Common myeloid progenitor, CD34-positive (primary cell): ENCODE results near the gene LIN52.

Source experiments
- CTCF ChIA-PET: fragments of 350-600 bp; sonication (Branson Sonifier 250); formaldehyde crosslinking; loops from one replicate; lab custom pipeline; 2021; ENCODE audit warnings: antibody characterized with exemption; lab: Charles Lee
- POLR2A ChIA-PET: fragments of 350-600 bp; sonication (Branson Sonifier 250); formaldehyde crosslinking; loops from one replicate; lab custom pipeline; 2021; ENCODE audit warnings: antibody characterized with exemption; lab: Charles Lee
- DNase-seq, 3 donors: peaks; one replicate each; pipeline versions ENCODE4 v3.0.0 to v3.0.0-alpha.2; 2013
- H3K27ac ChIP-seq, 2 experiments: 1 replicate in 1 of 2; 2 replicates in 1 of 2; pipeline ENCODE4 v1.7.0; 2013; ENCODE audit warnings: inconsistent platforms in 2 of 2, low read length in 2 of 2, mild to moderate bottlenecking in 2 of 2, low read depth in 1 of 2, moderate library complexity in 1 of 2; ENCODE audit not compliant: severe bottlenecking in 2 of 2, insufficient read depth in 1 of 2, poor library complexity in 1 of 2
- H3K27me3 ChIP-seq, 5 experiments: replicated peaks in 2 of 5; 1 replicate in 3 of 5; 2 replicates in 2 of 5; pipeline versions ENCODE4 v1.6.1 to v1.7.0; 2013; ENCODE audit warnings: low read length in 4 of 5, mild to moderate bottlenecking in 2 of 5, moderate library complexity in 2 of 5, inconsistent platforms in 1 of 5; ENCODE audit not compliant: insufficient read depth in 5 of 5, control insufficient read depth in 4 of 5
- H3K36me3 ChIP-seq, 4 experiments: 1 replicate in 2 of 4; 2 replicates in 2 of 4; pipeline versions ENCODE4 v1.6.1 to v1.7.0; 2013; ENCODE audit warnings: low read length in 3 of 4, control low read depth in 1 of 4, mild to moderate bottlenecking in 1 of 4; ENCODE audit not compliant: control insufficient read depth in 4 of 4, insufficient read depth in 4 of 4
- H3K4me1 ChIP-seq, 4 experiments: 1 replicate in 3 of 4; 2 replicates in 1 of 4; pipeline versions ENCODE4 v1.6.1 to v1.7.1; 2013; ENCODE audit warnings: low read length in 3 of 4, mild to moderate bottlenecking in 3 of 4, control low read depth in 1 of 4, inconsistent platforms in 1 of 4, moderate library complexity in 1 of 4; ENCODE audit not compliant: control insufficient read depth in 4 of 4, insufficient read depth in 4 of 4; ENCODE audit errors: control extremely low read depth in 1 of 4
- H3K4me3 ChIP-seq, 7 experiments: 1 replicate in 4 of 7; 2 replicates in 3 of 7; pipeline versions ENCODE4 v1.5.1 to v1.7.0; 2013; ENCODE audit warnings: mild to moderate bottlenecking in 7 of 7, low read length in 6 of 7, moderate library complexity in 6 of 7, inconsistent platforms in 2 of 7, low read depth in 2 of 7, control low read depth in 1 of 7; ENCODE audit not compliant: insufficient read depth in 4 of 7, control insufficient read depth in 1 of 7; ENCODE audit errors: extremely low read depth in 1 of 7
- H3K9me3 ChIP-seq, 5 experiments: 1 replicate in 4 of 5; 2 replicates in 1 of 5; pipeline versions ENCODE4 v1.6.1 to v1.7.1; 2013; ENCODE audit warnings: low read length in 4 of 5, mild to moderate bottlenecking in 2 of 5, inconsistent platforms in 1 of 5, low read depth in 1 of 5, moderate library complexity in 1 of 5; ENCODE audit not compliant: control insufficient read depth in 4 of 5, insufficient read depth in 2 of 5; ENCODE audit errors: control extremely low read depth in 1 of 5
- WGBS: methylation state at CpG from one replicate; pipeline ENCODE4 v1.1.5; 2013; ENCODE audit not compliant: insufficient coverage; 5-methylcytosine and 5-hydroxymethylcytosine counted together

Gene LIN52

GRCh38 chr14:74220991-74221390, 136.2 kb downstream of the LIN52 start:
- H3K4me1 ChIP-seq, result peaks cover 0 to 5% (median 1%) of the 10 kb centered on the region in 4 experiments
- 89% methylated on average over 4 of the region's 6 CpGs for WGBS
- peaks cover 0 to 22% (median 4%) of the 10 kb centered on the region in 5 experiments for H3K27me3 ChIP-seq
- no peak overlapping the region for H3K27ac ChIP-seq
- ChIA-PET POLR2A (no interaction called here), CTCF (interaction anchor here (0.7 to 1.1 kb wide), 3 partner anchors 9 to 404 kb away, joined by 3 to 4 read pairs (median 4); no protein-coding TSS in a partner anchor)
- DNase-seq, result no peak
- H3K9me3 ChIP-seq, result no peaks in the 10 kb centered on the region
- no peaks in the 10 kb centered on the region for H3K36me3 ChIP-seq
- H3K4me3 ChIP-seq, result no peak overlapping the region

GRCh38 chr14:74221741-74222140, 137.0 kb downstream of the LIN52 start:
- 100% methylated on average over 5 of the region's 7 CpGs for WGBS
- Histone ChIP-seq H3K27ac (no peak overlapping the region), H3K4me1 (peaks cover 0 to 5% (median 1%) of the 10 kb centered on the region in 4 experiments), H3K36me3 (no peaks in the 10 kb centered on the region), H3K27me3 (peaks cover 0 to 22% (median 4%) of the 10 kb centered on the region in 5 experiments), H3K4me3 (no peak overlapping the region), H3K9me3 (no peaks in the 10 kb centered on the region)
- ChIA-PET CTCF (interaction anchor here (0.9 kb wide), 1 partner anchor 15 kb away, joined by 4 read pairs; no protein-coding TSS in a partner anchor), POLR2A (no interaction called here)
- DNase-seq, result no peak

GRCh38 chr14:74223016-74223415, 138.3 kb downstream of the LIN52 start:
- no peak overlapping the region for H3K4me3 ChIP-seq
- ChIA-PET POLR2A (no interaction called here), CTCF (interaction anchor here (1.1 kb wide), 1 partner anchor 10 kb away, joined by 3 read pairs; no protein-coding TSS in a partner anchor)
- WGBS, result 97% methylated on average over 5 of the region's 6 CpGs
- H3K27ac ChIP-seq, result no peak overlapping the region
- no peak for DNase-seq
- no peaks in the 10 kb centered on the region for H3K4me1 ChIP-seq
- H3K36me3 ChIP-seq, result no peaks in the 10 kb centered on the region
- peaks cover 0 to 23% (median 4%) of the 10 kb centered on the region in 5 experiments for H3K27me3 ChIP-seq
- H3K9me3 ChIP-seq, result no peaks in the 10 kb centered on the region

DNA sequence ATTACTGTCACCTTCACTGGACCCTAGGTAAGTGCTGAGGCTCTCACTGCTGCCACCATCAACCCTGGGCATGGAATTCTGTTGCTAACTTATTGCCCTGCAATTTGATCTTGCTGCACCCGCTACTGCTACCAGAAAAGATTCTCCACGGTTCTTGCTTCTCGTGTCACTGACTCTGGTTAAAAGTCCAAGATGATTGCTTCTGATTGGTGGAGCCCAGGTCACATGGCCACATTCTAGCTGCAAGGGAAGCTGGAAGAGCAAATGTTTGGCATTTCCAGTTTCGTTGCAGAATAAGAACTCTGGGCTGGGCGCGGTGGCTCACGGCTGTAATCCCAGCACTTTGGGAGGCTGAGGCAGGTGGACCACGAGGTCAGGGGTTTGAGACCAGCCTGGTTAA, 147.0 kb downstream of the LIN52 start:
- no peak for DNase-seq
- H3K9me3 ChIP-seq, result peaks cover 0 to 6% (median 5%) of the 10 kb centered on the region in 5 experiments
- 100% methylated on average over 6 of the region's 8 CpGs for WGBS
- no peak overlapping the region for H3K4me3 ChIP-seq
- H3K4me1 ChIP-seq, result no peaks in the 10 kb centered on the region
- POLR2A ChIA-PET, result interaction anchor here (0.7 kb wide), 1 partner anchor 9 kb away, joined by 3 read pairs; no protein-coding TSS in a partner anchor
- H3K27me3 ChIP-seq, result peaks cover 2 to 47% (median 11%) of the 10 kb centered on the region in 5 experiments
- H3K27ac ChIP-seq, result no peak overlapping the region
- no peaks in the 10 kb centered on the region for H3K36me3 ChIP-seq
- CTCF ChIA-PET, result interaction anchor here (1.1 to 3.4 kb wide), 2 partner anchors 13 to 18 kb away, joined by 3 to 9 read pairs; no protein-coding TSS in a partner anchor

GRCh38 chr14:74235017-74235416, 150.3 kb downstream of the LIN52 start:
- H3K27me3 ChIP-seq, result peaks cover 11 to 71% (median 28%) of the 10 kb centered on the region in 5 experiments
- POLR2A ChIA-PET, result no interaction called here
- no peak for DNase-seq
- no peak overlapping the region for H3K4me3 ChIP-seq
- no peak overlapping the region for H3K27ac ChIP-seq
- H3K9me3 ChIP-seq, result peaks cover 0 to 6% (median 5%) of the 10 kb centered on the region in 5 experiments
- CTCF ChIA-PET, result interaction anchor here (1.6 kb wide), 1 partner anchor 17 kb away, joined by 6 read pairs; no protein-coding TSS in a partner anchor
- H3K36me3 ChIP-seq, result no peaks in the 10 kb centered on the region
- WGBS, result 93% methylated on average over 2 of the region's 4 CpGs
- H3K4me1 ChIP-seq, result peaks cover 0 to 4% (median 2%) of the 10 kb centered on the region in 4 experiments

DNA sequence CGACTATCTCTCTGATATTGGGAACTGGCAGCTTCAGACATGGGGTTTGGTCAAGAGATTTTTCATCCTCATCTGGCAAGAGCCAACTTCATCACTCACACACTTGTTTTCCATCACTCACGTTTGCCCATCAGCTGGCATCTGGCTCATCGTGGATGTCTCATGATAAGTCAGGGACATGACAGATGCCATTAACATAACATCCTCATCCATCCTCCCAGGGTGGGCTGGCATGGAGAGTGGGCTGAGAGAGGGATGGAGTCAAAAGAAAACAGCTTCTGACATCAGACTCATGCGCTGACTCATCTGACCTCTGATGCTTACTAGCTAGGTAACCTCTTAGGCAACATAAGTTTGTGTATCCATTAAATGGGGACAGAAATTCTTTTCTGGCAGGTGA, 152.7 kb downstream of the LIN52 start:
- H3K27me3 ChIP-seq, result peaks cover 10 to 85% (median 39%) of the 10 kb centered on the region in 5 experiments
- H3K27ac ChIP-seq, result no peak overlapping the region
- no peak overlapping the region for H3K4me3 ChIP-seq
- ChIA-PET CTCF (interaction anchor here (1.3 to 1.8 kb wide), 2 partner anchors 9 to 16 kb away, joined by 4 to 5 read pairs; no protein-coding TSS in a partner anchor), POLR2A (no interaction called here)
- 81% methylated on average over 3 of the region's 4 CpGs for WGBS
- peaks cover 0 to 2% (median 0%) of the 10 kb centered on the region in 5 experiments for H3K9me3 ChIP-seq
- peaks cover 0 to 22% (median 17%) of the 10 kb centered on the region in 4 experiments for H3K4me1 ChIP-seq
- H3K36me3 ChIP-seq, result no peaks in the 10 kb centered on the region
- DNase-seq, result no peak
